Transverse colon (tissue), 3 donors: ENCODE measurements around the gene SLIT3.

Source experiments
- EP300 ChIP-seq: sonication (generic); formaldehyde crosslinking; IDR thresholded peaks from one replicate; pipeline ENCODE4 v1.6.1; 2017; ENCODE audit warnings: antibody characterized with exemption, low read depth
- TF ChIP-seq, protein P1 (sequence below), 5 experiments: fragments of 200-600 bp in 3 of 5; fragments of 450-650 bp in 2 of 5; sonication (generic) in 3 of 5; IDR thresholded peaks; 1 replicate in 2 of 5; 2 replicates in 3 of 5; pipeline ENCODE4 v1.5.1; 2016 to 2017; ENCODE audit warnings: antibody characterized with exemption in 5 of 5, inconsistent platforms in 3 of 5, mild to moderate bottlenecking in 2 of 5, moderate library complexity in 1 of 5

- TF ChIP-seq, protein P1, sequence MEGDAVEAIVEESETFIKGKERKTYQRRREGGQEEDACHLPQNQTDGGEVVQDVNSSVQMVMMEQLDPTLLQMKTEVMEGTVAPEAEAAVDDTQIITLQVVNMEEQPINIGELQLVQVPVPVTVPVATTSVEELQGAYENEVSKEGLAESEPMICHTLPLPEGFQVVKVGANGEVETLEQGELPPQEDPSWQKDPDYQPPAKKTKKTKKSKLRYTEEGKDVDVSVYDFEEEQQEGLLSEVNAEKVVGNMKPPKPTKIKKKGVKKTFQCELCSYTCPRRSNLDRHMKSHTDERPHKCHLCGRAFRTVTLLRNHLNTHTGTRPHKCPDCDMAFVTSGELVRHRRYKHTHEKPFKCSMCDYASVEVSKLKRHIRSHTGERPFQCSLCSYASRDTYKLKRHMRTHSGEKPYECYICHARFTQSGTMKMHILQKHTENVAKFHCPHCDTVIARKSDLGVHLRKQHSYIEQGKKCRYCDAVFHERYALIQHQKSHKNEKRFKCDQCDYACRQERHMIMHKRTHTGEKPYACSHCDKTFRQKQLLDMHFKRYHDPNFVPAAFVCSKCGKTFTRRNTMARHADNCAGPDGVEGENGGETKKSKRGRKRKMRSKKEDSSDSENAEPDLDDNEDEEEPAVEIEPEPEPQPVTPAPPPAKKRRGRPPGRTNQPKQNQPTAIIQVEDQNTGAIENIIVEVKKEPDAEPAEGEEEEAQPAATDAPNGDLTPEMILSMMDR (IDR thresholded peaks at IDR 0.05), result no peak
- no peak for TF ChIP-seq EP300
Observed at GRCh38 chr5:169291877-169292276, 9.1 kb downstream of the SLIT3 start.
